Keratinocyte (primary cell): Measurements from ENCODE around the gene RAB11FIP3. TPM values are rescaled to one million over a fixed set of nuclear protein-coding genes. Genes with fewer than 3 reads are reported as not detected.

Experiments
- DNase-seq: peaks from one replicate; pipeline ENCODE4 v3.0.0-alpha.2; 2011; ENCODE audit warnings: low read depth, missing footprints, low spot score
- FAIRE-seq: peaks from 2 replicates; lab custom pipeline; 2011; peaks lifted over from hg19 to GRCh38; lab: Jason Lieb, UNC
- H2AFZ ChIP-seq: 2 replicates; pipeline ENCODE4 v1.6.0; 2012; ENCODE audit warnings: low read length, control low read depth, inconsistent platforms; ENCODE audit not compliant: control insufficient read depth
- H3K27ac ChIP-seq: 2 replicates; pipeline ENCODE4 v1.5.1; 2011; ENCODE audit warnings: low read length; ENCODE audit not compliant: control insufficient read depth, insufficient read depth
- H3K27me3 ChIP-seq: 3 replicates; pipeline ENCODE4 v1.6.0; 2011; ENCODE audit warnings: low read length; ENCODE audit not compliant: control insufficient read depth, insufficient read depth; ENCODE audit errors: extremely low read depth
- H3K36me3 ChIP-seq, 2 experiments: 2 replicates in 1 of 2; 3 replicates in 1 of 2; pipeline ENCODE4 v1.5.1; 2011; ENCODE audit warnings: low read length in 2 of 2, mild to moderate bottlenecking in 1 of 2; ENCODE audit not compliant: control insufficient read depth in 2 of 2, insufficient read depth in 2 of 2; ENCODE audit errors: extremely low read depth in 1 of 2
- H3K4me1 ChIP-seq: 3 replicates; pipeline ENCODE4 v1.5.1; 2011; ENCODE audit warnings: low read length; ENCODE audit not compliant: control insufficient read depth, insufficient read depth; ENCODE audit errors: extremely low read depth
- H3K4me2 ChIP-seq: 3 replicates; pipeline ENCODE4 v1.6.0; 2011; ENCODE audit warnings: low read depth, low read length; ENCODE audit not compliant: control insufficient read depth, insufficient read depth; ENCODE audit errors: extremely low read depth
- H3K4me3 ChIP-seq, 3 experiments: fragments of 200-600 bp in 1 of 3; sonication (generic) in 1 of 3; 2 replicates in 2 of 3; 3 replicates in 1 of 3; pipeline ENCODE4 v1.5.1; 2011 to 2016; ENCODE audit warnings: low read length in 3 of 3, mild to moderate bottlenecking in 3 of 3, control low read depth in 2 of 3, inconsistent platforms in 1 of 3, low read depth in 1 of 3, mixed read lengths in 1 of 3, mixed run types in 1 of 3, moderate library complexity in 1 of 3; ENCODE audit not compliant: control insufficient read depth in 2 of 3, insufficient read depth in 2 of 3; ENCODE audit errors: extremely low read depth in 1 of 3
- H3K79me2 ChIP-seq: 2 replicates; pipeline ENCODE4 v1.6.0; 2012; ENCODE audit warnings: low read length; ENCODE audit not compliant: control insufficient read depth, insufficient read depth
- H3K9ac ChIP-seq: 3 replicates; pipeline ENCODE4 v1.6.0; 2011; ENCODE audit warnings: low read length; ENCODE audit not compliant: control insufficient read depth, insufficient read depth; ENCODE audit errors: extremely low read depth
- H3K9me1 ChIP-seq: 3 replicates; pipeline ENCODE4 v1.6.0; 2011; ENCODE audit warnings: low read length; ENCODE audit not compliant: control insufficient read depth, insufficient read depth; ENCODE audit errors: extremely low read depth
- H3K9me3 ChIP-seq: 2 replicates; pipeline ENCODE4 v1.5.1; 2012; ENCODE audit warnings: low read depth, low read length; ENCODE audit not compliant: control insufficient read depth
- H4K20me1 ChIP-seq: 3 replicates; pipeline ENCODE4 v1.6.0; 2011; ENCODE audit warnings: low read length; ENCODE audit not compliant: control insufficient read depth, insufficient read depth; ENCODE audit errors: extremely low read depth
- CTCF ChIP-seq, 3 experiments: IDR thresholded peaks in 1 of 3; conservative IDR thresholded peaks in 1 of 3; optimal IDR thresholded peaks in 1 of 3; 2 replicates in 2 of 3; 3 replicates in 1 of 3; pipeline versions ENCODE3 to v1.5.1; 2011; ENCODE audit warnings: low read length in 3 of 3, mild to moderate bottlenecking in 3 of 3, moderate library complexity in 2 of 3, control low read depth in 1 of 3, inconsistent platforms in 1 of 3; ENCODE audit not compliant: insufficient read depth in 2 of 3; ENCODE audit errors: extremely low read depth in 1 of 3
- EZH2 ChIP-seq: IDR thresholded peaks from one replicate; pipeline ENCODE4 v1.6.1; 2012; ENCODE audit warnings: inconsistent platforms, mild to moderate bottlenecking, low read length, moderate library complexity
- dilution Hi-C: fragments of 300-500 bp; cut with MboI; formaldehyde crosslinking; loops from one replicate; pipeline ENCODE4 v1.7.0; 2020; ENCODE audit warnings: low sequenced_read_pairs; ENCODE audit not compliant: extremely low pct_ligation_motif_present
- polyA plus RNA-seq, 5 experiments: library from polyadenylated mRNA; depleted of rRNA in 3 of 5; stranded (reverse) in 3 of 5; stranded (forward) in 1 of 5; unstranded in 1 of 5; fragments of >200 nt; gene quantifications; 1 replicate in 1 of 5; 2 replicates in 3 of 5; 3 replicates in 1 of 5; pipeline versions ENCODE4 v1.2.1 to v1.2.3, GENCODE V29; 2011 to 2012; ENCODE audit warnings: missing spikeins in 2 of 5, low read depth in 1 of 5, low replicate concordance in 1 of 5

The RAB11FIP3 gene
- polyA plus RNA-seq, 1 donor (not counting 4 experiments of a cell fraction or from before 2014, with no cell fraction given), result 6.4 TPM

DNA sequence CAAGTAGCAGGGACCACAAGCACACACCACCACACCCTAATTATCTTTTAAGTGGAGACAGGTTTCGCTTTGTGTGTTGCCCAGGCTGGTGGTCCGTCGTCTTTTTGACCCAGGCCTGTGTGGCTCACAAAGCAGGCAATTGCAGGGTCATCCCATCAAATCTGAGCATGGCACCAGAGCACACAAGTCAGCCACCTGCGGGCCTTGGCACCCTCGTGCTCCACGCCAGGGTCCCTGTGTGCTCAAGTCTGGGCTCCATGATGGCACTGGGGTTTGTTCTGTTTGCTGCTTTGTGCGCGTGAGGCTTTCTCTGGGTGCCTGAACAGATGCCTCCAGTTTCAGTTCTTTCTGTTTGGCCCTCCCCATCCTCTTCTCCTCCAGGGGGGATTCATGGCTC is 99.7 kb downstream of the RAB11FIP3 start:
- H3K36me3 ChIP-seq, result peaks cover 5% of the 10 kb centered on the region in 2 experiments
- peak overlapping the region; percentile 83 for H3K27ac ChIP-seq
- H3K9ac ChIP-seq, result peak overlapping the region; percentile 60
- dilution Hi-C loops, result no loop called here
- peaks cover 22% of the 10 kb centered on the region for H4K20me1 ChIP-seq
- peak overlapping the region in 2 of 3 experiments; percentile 38 to 46 for H3K4me3 ChIP-seq
- TF ChIP-seq CTCF (optimal IDR thresholded peaks at IDR 0.05 in 1 of 3, IDR thresholded peaks at IDR 0.05 in 1 of 3, conservative IDR thresholded peaks at IDR 0.05 in 1 of 3; ENCODE audit: extremely low read depth in 1 of 3, insufficient read depth in 2 of 3, low read length in 3 of 3) (no peak), EZH2 (no peak)
- peaks cover 4% of the 10 kb centered on the region for H3K9me1 ChIP-seq
- peaks cover 46% of the 10 kb centered on the region for H3K79me2 ChIP-seq
- H3K9me3 ChIP-seq, result no peaks in the 10 kb centered on the region
- FAIRE-seq, result no peak
- DNase-seq, result no peak
- peak overlapping the region; percentile 93 for H3K4me2 ChIP-seq
- no peaks in the 10 kb centered on the region for H3K27me3 ChIP-seq
- H2AFZ ChIP-seq, result no peak overlapping the region
- peaks cover 38% of the 10 kb centered on the region for H3K4me1 ChIP-seq

DNA sequence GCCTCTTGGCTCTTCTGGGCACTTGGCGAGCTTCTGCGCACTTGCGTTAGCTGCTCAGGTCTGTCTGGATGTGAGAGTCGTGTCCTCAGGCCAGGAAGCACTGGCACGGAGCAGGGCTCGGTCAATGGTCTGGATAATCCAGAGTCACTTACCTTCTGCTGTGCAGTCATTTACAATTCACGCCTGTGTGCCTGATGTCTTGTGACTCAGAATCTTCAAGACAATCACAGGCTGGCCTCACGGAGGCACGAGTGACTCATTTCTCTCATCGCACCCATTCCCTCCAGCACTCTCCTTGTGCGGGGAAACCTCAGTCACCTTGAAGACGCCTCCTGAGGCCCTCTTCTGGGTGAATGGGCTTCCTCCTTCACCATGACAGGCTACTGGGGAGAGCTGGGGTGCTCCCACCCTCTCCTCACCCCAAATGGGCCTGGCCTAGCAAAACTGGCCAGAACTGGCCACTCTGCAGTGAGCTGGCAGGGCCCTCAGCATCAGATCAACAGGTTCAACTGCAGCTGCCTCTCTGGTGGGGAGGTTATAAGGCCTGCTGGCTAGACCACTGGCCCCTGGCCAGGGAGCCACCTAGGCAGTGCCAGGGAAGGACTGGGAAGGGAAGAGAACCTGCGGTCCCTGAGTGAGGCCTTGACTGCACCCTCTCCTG is 100.2 kb downstream of the RAB11FIP3 start:
- TF ChIP-seq CTCF (optimal IDR thresholded peaks at IDR 0.05 in 1 of 3, IDR thresholded peaks at IDR 0.05 in 1 of 3, conservative IDR thresholded peaks at IDR 0.05 in 1 of 3; ENCODE audit: extremely low read depth in 1 of 3, insufficient read depth in 2 of 3, low read length in 3 of 3) (peak in 1 of 3 experiments; percentile 34), EZH2 (no peak)
- Histone ChIP-seq H3K36me3 (peaks cover 1 to 4% of the 10 kb centered on the region in 2 experiments), H3K9me3 (no peaks in the 10 kb centered on the region), H3K27me3 (no peaks in the 10 kb centered on the region), H3K4me2 (peak overlapping the region; percentile 93), H3K4me3 (peak overlapping the region; percentile 61 to 86 (median 75)), H3K4me1 (peaks cover 38% of the 10 kb centered on the region), H3K27ac (peak overlapping the region; percentile 83), H3K79me2 (peaks cover 51% of the 10 kb centered on the region), H3K9ac (peak overlapping the region; percentile 89), H2AFZ (no peak overlapping the region), H4K20me1 (peaks cover 25% of the 10 kb centered on the region), H3K9me1 (peaks cover 4% of the 10 kb centered on the region)
- FAIRE-seq, result peak; percentile 99
- dilution Hi-C loops, result no loop called here
- peak; percentile 71 for DNase-seq
